ENCODE measurements around the gene MGAM2. TPM values are rescaled to one million over a fixed set of nuclear protein-coding genes. Genes with fewer than 3 reads are reported as not detected.
"Not testable (repeated sequence)": the region's sequence is repeated elsewhere in the genome, so short reads cannot be mapped to it uniquely, and the experiment has no call there.

Gene MGAM2
- total and polyA plus RNA-seq, 7 donors: 0.03 to 0.06 TPM; not detected in 5

- Histone ChIP-seq H3K9me3 (no peaks in the 10 kb centered on the region), H3K4me1 (no peaks in the 10 kb centered on the region), H3K4me3 (no peak overlapping the region), H3K27me3 (ENCODE audit: insufficient read depth in 3 of 3, low read length in 2 of 3) (no peaks in the 10 kb centered on the region), H3K36me3 (ENCODE audit: insufficient read depth in 1 of 2, low read depth in 1 of 2) (no peaks in the 10 kb centered on the region), H3K27ac (no peak overlapping the region)
- no peak for DNase-seq
- intact Hi-C loops (cut with DNase I): loop anchor here (1.0 to 2.0 kb wide), 2 partner anchors 30 to 31 kb away; no protein-coding TSS in a partner anchor
- no peak for ATAC-seq
- TF ChIP-seq CTCF (IDR thresholded peaks at IDR 0.05): no peak
- 89 to 92% (median 90%) methylated on average over 6 of the region's 6 CpGs for WGBS, 3 donors
These were observed 16.7 kb upstream of the MGAM2 start for GRCh38 chr7:142094861-142095260.

- DNase-seq (no peak), ATAC-seq (no peak)
- Histone ChIP-seq H3K36me3 (ENCODE audit: insufficient read depth in 1 of 2, low read depth in 1 of 2) (no peaks in the 10 kb centered on the region), H3K27ac (no peak overlapping the region), H3K9me3 (no peaks in the 10 kb centered on the region), H3K4me3 (no peak overlapping the region), H3K27me3 (ENCODE audit: insufficient read depth in 3 of 3, low read length in 2 of 3) (no peaks in the 10 kb centered on the region), H3K4me1 (no peaks in the 10 kb centered on the region)
- WGBS, 3 donors: 61 to 68% (median 62%) methylated on average over 5 of the region's 5 CpGs
- intact Hi-C loops (cut with DNase I): no loop called here
- TF ChIP-seq CTCF (IDR thresholded peaks at IDR 0.05): no peak
These were observed 13.9 kb upstream of the MGAM2 start for GRCh38 chr7:142097571-142097970.

GRCh38 chr7:142098004-142098403 lies 13.5 kb upstream of the MGAM2 start:
- intact Hi-C loops (cut with DNase I): no loop called here
- 38 to 42% (median 40%) methylated on average over 2 of the region's 2 CpGs for WGBS, 3 donors

GRCh38 chr7:142099347-142099746 lies 12.2 kb upstream of the MGAM2 start:
- 33 to 84% (median 45%) methylated on average over 1 of the region's 1 CpG for WGBS, 3 donors

More at GRCh38 chr7:142098004-142098403, 13.5 kb upstream of the MGAM2 start:
- Histone ChIP-seq H3K9me3 (no peaks in the 10 kb centered on the region), H3K4me3 (no peak overlapping the region), H3K36me3 (ENCODE audit: insufficient read depth in 1 of 2, low read depth in 1 of 2) (no peaks in the 10 kb centered on the region), H3K4me1 (no peaks in the 10 kb centered on the region), H3K27me3 (ENCODE audit: insufficient read depth in 3 of 3, low read length in 2 of 3) (no peaks in the 10 kb centered on the region), H3K27ac (no peak overlapping the region)
- DNase-seq (no peak), ATAC-seq (no peak)
- TF ChIP-seq CTCF (IDR thresholded peaks at IDR 0.05): no peak

GRCh38 chr7:142100634-142101033 lies 10.9 kb upstream of the MGAM2 start:
- Histone ChIP-seq H3K4me1 (no peaks in the 10 kb centered on the region), H3K36me3 (ENCODE audit: insufficient read depth in 1 of 2, low read depth in 1 of 2) (no peaks in the 10 kb centered on the region), H3K27me3 (ENCODE audit: insufficient read depth in 3 of 3, low read length in 2 of 3) (no peaks in the 10 kb centered on the region), H3K9me3 (no peaks in the 10 kb centered on the region), H3K27ac (no peak overlapping the region), H3K4me3 (no peak overlapping the region)
- ATAC-seq: no peak
- 72 to 82% (median 72%) methylated on average over 1 of the region's 1 CpG for WGBS, 3 donors
- no peak for DNase-seq
- TF ChIP-seq CTCF (IDR thresholded peaks at IDR 0.05): no peak
- intact Hi-C loops (cut with DNase I): no loop called here

More at GRCh38 chr7:142099347-142099746, 12.2 kb upstream of the MGAM2 start:
- H3K9me3 ChIP-seq; H3K36me3 ChIP-seq (ENCODE audit: insufficient read depth in 1 of 2, low read depth in 1 of 2); DNase-seq; H3K4me1 ChIP-seq; H3K27ac ChIP-seq; H3K27me3 ChIP-seq (ENCODE audit: insufficient read depth in 3 of 3, low read length in 2 of 3); ATAC-seq; intact Hi-C loops (cut with DNase I); H3K4me3 ChIP-seq: not testable (repeated sequence)

- H3K4me1 ChIP-seq; H3K36me3 ChIP-seq (ENCODE audit: insufficient read depth in 1 of 2, low read depth in 1 of 2); intact Hi-C loops (cut with DNase I); H3K27me3 ChIP-seq (ENCODE audit: insufficient read depth in 3 of 3, low read length in 2 of 3); H3K27ac ChIP-seq; H3K4me3 ChIP-seq; H3K9me3 ChIP-seq; ATAC-seq; DNase-seq: not testable (repeated sequence)
- WGBS, 3 donors: 78 to 91% (median 85%) methylated on average over 6 of the region's 6 CpGs
These were observed 9.7 kb upstream of the MGAM2 start for GRCh38 chr7:142101794-142102193.
